ENCODE measurements around the gene HSPB8. TPM values are rescaled to one million over a fixed set of nuclear protein-coding genes. Genes with fewer than 3 reads are reported as not detected.

The HSPB8 gene
- polyA plus RNA-seq, 1 of the 3 experiments (the other 2 are of a cell fraction) = 1.2 TPM

- no peaks in the 10 kb centered on the region for H3K4me1 ChIP-seq (ENCODE audit: control insufficient read depth in 1 of 2, insufficient read depth in 2 of 2, low read depth in 1 of 2, low read length in 1 of 2)
- H2AFZ ChIP-seq (ENCODE audit: low read depth) = no peak overlapping the region
- no peaks in the 10 kb centered on the region for H3K79me2 ChIP-seq (ENCODE audit: insufficient read depth)
- 22% methylated on average over 2 of the region's 2 CpGs for WGBS (ENCODE audit: low lambda C conversion rate)
- no peak for TF ChIP-seq CTCF (IDR thresholded peaks at IDR 0.05)
- TF ChIP-seq, protein P1, sequence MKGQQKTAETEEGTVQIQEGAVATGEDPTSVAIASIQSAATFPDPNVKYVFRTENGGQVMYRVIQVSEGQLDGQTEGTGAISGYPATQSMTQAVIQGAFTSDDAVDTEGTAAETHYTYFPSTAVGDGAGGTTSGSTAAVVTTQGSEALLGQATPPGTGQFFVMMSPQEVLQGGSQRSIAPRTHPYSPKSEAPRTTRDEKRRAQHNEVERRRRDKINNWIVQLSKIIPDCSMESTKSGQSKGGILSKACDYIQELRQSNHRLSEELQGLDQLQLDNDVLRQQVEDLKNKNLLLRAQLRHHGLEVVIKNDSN (IDR thresholded peaks at IDR 0.05; ENCODE audit: borderline replicate concordance, low read depth) = no peak
- TF ChIP-seq, protein P2, sequence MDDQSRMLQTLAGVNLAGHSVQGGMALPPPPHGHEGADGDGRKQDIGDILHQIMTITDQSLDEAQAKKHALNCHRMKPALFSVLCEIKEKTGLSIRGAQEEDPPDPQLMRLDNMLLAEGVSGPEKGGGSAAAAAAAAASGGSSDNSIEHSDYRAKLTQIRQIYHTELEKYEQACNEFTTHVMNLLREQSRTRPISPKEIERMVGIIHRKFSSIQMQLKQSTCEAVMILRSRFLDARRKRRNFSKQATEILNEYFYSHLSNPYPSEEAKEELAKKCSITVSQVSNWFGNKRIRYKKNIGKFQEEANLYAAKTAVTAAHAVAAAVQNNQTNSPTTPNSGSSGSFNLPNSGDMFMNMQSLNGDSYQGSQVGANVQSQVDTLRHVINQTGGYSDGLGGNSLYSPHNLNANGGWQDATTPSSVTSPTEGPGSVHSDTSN (IDR thresholded peaks at IDR 0.05) = no peak
- TF ChIP-seq, protein P3, sequence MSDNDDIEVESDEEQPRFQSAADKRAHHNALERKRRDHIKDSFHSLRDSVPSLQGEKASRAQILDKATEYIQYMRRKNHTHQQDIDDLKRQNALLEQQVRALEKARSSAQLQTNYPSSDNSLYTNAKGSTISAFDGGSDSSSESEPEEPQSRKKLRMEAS (IDR thresholded peaks at IDR 0.05; ENCODE audit: low read depth) = no peak
- TF ChIP-seq, protein P4, sequence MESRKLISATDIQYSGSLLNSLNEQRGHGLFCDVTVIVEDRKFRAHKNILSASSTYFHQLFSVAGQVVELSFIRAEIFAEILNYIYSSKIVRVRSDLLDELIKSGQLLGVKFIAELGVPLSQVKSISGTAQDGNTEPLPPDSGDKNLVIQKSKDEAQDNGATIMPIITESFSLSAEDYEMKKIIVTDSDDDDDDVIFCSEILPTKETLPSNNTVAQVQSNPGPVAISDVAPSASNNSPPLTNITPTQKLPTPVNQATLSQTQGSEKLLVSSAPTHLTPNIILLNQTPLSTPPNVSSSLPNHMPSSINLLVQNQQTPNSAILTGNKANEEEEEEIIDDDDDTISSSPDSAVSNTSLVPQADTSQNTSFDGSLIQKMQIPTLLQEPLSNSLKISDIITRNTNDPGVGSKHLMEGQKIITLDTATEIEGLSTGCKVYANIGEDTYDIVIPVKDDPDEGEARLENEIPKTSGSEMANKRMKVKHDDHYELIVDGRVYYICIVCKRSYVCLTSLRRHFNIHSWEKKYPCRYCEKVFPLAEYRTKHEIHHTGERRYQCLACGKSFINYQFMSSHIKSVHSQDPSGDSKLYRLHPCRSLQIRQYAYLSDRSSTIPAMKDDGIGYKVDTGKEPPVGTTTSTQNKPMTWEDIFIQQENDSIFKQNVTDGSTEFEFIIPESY (IDR thresholded peaks at IDR 0.05; ENCODE audit: borderline replicate concordance, low read depth) = no peak
- H3K9me2 ChIP-seq = no peaks in the 10 kb centered on the region
- no peaks in the 10 kb centered on the region for H3K27me3 ChIP-seq (ENCODE audit: insufficient read depth)
- H3K27ac ChIP-seq (ENCODE audit: low read depth in 2 of 2, low read length in 1 of 2) = no peak overlapping the region
- no peak for DNase-seq
- H3F3A ChIP-seq (replicated peaks; ENCODE audit: insufficient read depth) = no peaks in the 10 kb centered on the region
- CTCF ChIA-PET = interaction anchor here (1.0 to 1.7 kb wide), 4 partner anchors 10 to 265 kb away, joined by 3 to 5 read pairs (median 4); no protein-coding TSS in a partner anchor
- no peak overlapping the region for H3K4me3 ChIP-seq (ENCODE audit: low read depth in 2 of 2, low read length in 1 of 2)
- POLR2A ChIA-PET = no interaction called here
- no peaks in the 10 kb centered on the region for H3K9me3 ChIP-seq
- H3K4me2 ChIP-seq = no peak overlapping the region
- no peaks in the 10 kb centered on the region for H3K36me3 ChIP-seq (replicated peaks in 1 of 2; ENCODE audit: control insufficient read depth in 1 of 2, insufficient read depth in 2 of 2, low read length in 1 of 2)
- H4K20me1 ChIP-seq (ENCODE audit: insufficient read depth) = no peaks in the 10 kb centered on the region
- H3K9ac ChIP-seq = no peak overlapping the region
Measured at GRCh38 chr12:119147847-119148448, 30.8 kb upstream of the HSPB8 start.

DNA sequence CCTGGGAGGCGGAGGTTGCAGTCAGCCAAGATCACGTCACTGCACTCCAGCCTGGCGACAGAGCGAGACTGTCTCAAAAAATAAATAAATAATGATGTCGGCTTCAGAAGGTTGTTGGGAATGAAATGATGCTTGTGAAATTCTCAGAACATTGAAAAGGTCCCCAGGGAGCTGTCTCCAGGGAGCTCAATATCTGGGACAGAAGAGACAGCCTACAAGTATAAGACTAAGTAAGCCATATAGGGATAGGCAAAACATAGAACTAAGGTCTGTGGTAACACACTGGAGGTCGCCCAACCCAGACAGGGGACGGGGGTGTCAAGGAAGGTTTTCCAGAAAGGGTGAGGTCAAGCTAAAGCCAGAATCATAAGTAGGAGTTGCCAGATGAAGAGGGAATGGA, 29.5 kb upstream of the HSPB8 start:
- no peak overlapping the region for H3K4me3 ChIP-seq (ENCODE audit: low read depth in 2 of 2, low read length in 1 of 2)
- no peaks in the 10 kb centered on the region for H3K9me2 ChIP-seq
- no peak overlapping the region for H3K9ac ChIP-seq
- H3K27me3 ChIP-seq (ENCODE audit: insufficient read depth) = no peaks in the 10 kb centered on the region
- no peaks in the 10 kb centered on the region for H3K79me2 ChIP-seq (ENCODE audit: insufficient read depth)
- H3K4me2 ChIP-seq = no peak overlapping the region
- H3K9me3 ChIP-seq = no peaks in the 10 kb centered on the region
- no peak overlapping the region for H3K27ac ChIP-seq (ENCODE audit: low read depth in 2 of 2, low read length in 1 of 2)
- no peaks in the 10 kb centered on the region for H3K36me3 ChIP-seq (replicated peaks in 1 of 2; ENCODE audit: control insufficient read depth in 1 of 2, insufficient read depth in 2 of 2, low read length in 1 of 2)
- H2AFZ ChIP-seq (ENCODE audit: low read depth) = no peak overlapping the region
- H3F3A ChIP-seq (replicated peaks; ENCODE audit: insufficient read depth) = no peaks in the 10 kb centered on the region
- ChIA-PET POLR2A (no interaction called here), CTCF (interaction anchor here (1.7 kb wide), 1 partner anchor 264 kb away, joined by 5 read pairs; no protein-coding TSS in a partner anchor)
- no peak for DNase-seq
- WGBS (ENCODE audit: low lambda C conversion rate) = 57% methylated on average over 7 of the region's 7 CpGs
- H4K20me1 ChIP-seq (ENCODE audit: insufficient read depth) = no peaks in the 10 kb centered on the region
- no peaks in the 10 kb centered on the region for H3K4me1 ChIP-seq (ENCODE audit: control insufficient read depth in 1 of 2, insufficient read depth in 2 of 2, low read depth in 1 of 2, low read length in 1 of 2)
- no peak for TF ChIP-seq MXI1 (IDR thresholded peaks at IDR 0.05; ENCODE audit: low read depth, low read length)
- no peak for TF ChIP-seq POLR2AphosphoS5 (IDR thresholded peaks at IDR 0.05; ENCODE audit: low read depth, low read length)
- TF ChIP-seq, protein P2 (IDR thresholded peaks at IDR 0.05) = no peak
- TF ChIP-seq EP300 (IDR thresholded peaks at IDR 0.05; ENCODE audit: borderline replicate concordance in 1 of 2, low read depth in 1 of 2, low read length in 1 of 2) = no peak
- no peak for TF ChIP-seq CHD2 (IDR thresholded peaks at IDR 0.05; ENCODE audit: low read length, partially characterized antibody)
- no peak for TF ChIP-seq TCF12 (IDR thresholded peaks at IDR 0.05)
- TF ChIP-seq TEAD4 (IDR thresholded peaks at IDR 0.05; ENCODE audit: borderline replicate concordance, insufficient read depth) = no peak
- no peak for TF ChIP-seq EZH2phosphoT487 (IDR thresholded peaks at IDR 0.05; ENCODE audit: borderline replicate concordance, low read depth)
- no peak for TF ChIP-seq FOSL2 (IDR thresholded peaks at IDR 0.05; ENCODE audit: borderline replicate concordance, low read depth)
- no peak for TF ChIP-seq FOXM1 (IDR thresholded peaks at IDR 0.05; ENCODE audit: low read depth)
- TF ChIP-seq ELF1 (IDR thresholded peaks at IDR 0.05) = no peak
- no peak for TF ChIP-seq RFX5 (IDR thresholded peaks at IDR 0.05; ENCODE audit: low read length)

Measured in SK-N-SH (cell line).